ENCODE data around the gene MAP7D1.

DNA sequence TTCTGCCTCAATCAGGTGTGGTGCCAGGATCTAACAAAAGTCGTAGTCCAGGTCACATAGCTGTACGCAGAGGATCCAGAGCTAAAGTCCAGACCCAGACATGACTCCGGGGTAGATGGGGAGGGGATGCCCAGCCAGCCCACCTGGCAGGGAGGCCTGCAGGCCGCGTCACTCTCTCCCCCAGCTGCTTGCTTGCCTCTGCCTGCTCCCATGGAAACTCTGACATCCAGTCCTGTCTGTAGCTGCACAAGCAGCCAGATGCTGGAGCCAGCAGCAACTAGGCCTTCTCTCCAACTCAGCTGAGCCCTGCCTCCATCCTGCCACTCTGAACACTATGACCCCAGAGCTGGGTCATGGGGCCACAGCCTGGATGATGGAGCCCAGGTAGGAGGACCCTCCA lies 39.1 kb upstream of the MAP7D1 start:
- TF ChIP-seq, protein P1, sequence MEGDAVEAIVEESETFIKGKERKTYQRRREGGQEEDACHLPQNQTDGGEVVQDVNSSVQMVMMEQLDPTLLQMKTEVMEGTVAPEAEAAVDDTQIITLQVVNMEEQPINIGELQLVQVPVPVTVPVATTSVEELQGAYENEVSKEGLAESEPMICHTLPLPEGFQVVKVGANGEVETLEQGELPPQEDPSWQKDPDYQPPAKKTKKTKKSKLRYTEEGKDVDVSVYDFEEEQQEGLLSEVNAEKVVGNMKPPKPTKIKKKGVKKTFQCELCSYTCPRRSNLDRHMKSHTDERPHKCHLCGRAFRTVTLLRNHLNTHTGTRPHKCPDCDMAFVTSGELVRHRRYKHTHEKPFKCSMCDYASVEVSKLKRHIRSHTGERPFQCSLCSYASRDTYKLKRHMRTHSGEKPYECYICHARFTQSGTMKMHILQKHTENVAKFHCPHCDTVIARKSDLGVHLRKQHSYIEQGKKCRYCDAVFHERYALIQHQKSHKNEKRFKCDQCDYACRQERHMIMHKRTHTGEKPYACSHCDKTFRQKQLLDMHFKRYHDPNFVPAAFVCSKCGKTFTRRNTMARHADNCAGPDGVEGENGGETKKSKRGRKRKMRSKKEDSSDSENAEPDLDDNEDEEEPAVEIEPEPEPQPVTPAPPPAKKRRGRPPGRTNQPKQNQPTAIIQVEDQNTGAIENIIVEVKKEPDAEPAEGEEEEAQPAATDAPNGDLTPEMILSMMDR (IDR thresholded peaks at IDR 0.05): no peak
- TF ChIP-seq POLR2AphosphoS5 (IDR thresholded peaks at IDR 0.05) (no peak), POLR2A (IDR thresholded peaks at IDR 0.05) (no peak), EP300 (IDR thresholded peaks at IDR 0.05; ENCODE audit: low read depth) (no peak)

Data from transverse colon (tissue), 4 donors.